K562 (cell line): ENCODE measurements around the gene CTDSPL.
A peak's percentile ranks its signal among the peaks of the same experiment; 100 is the strongest.

Experiments used
- CREM ChIP-seq: IDR thresholded peaks from 2 replicates; pipeline ENCODE4 v1.6.1; 2014; ENCODE audit warnings: antibody characterized with exemption, low read depth
- ELF4 ChIP-seq: fragments of 450-650 bp; formaldehyde crosslinking; IDR thresholded peaks from 2 replicates; pipeline ENCODE4 v1.4.0; 2022; ENCODE audit warnings: missing genetic modification characterization
- L3MBTL2 ChIP-seq: fragments of 450-650 bp; IDR thresholded peaks from 2 replicates; pipeline ENCODE4 v1.6.1; 2016; ENCODE audit warnings: mild to moderate bottlenecking, moderate library complexity
- POLR2AphosphoS2 ChIP-seq: IDR thresholded peaks from 2 replicates; pipeline ENCODE4 v1.6.1; 2012; ENCODE audit warnings: low read length, improper control_type of control experiment
- RAD21 ChIP-seq, 2 experiments: fragments of 250-450 bp in 1 of 2; fragments of 450-650 bp in 1 of 2; sonication (Bioruptor Pico) in 1 of 2; formaldehyde crosslinking in 1 of 2; IDR thresholded peaks in 1 of 2; conservative IDR thresholded peaks in 1 of 2; 2 replicates each; pipeline versions ENCODE4 v1.4.0 to v1.8.0; 2020 to 2022; ENCODE audit warnings: mild to moderate bottlenecking in 2 of 2, moderate library complexity in 1 of 2
- RBM34 ChIP-seq: fragments of 200-400 bp; formaldehyde crosslinking; IDR thresholded peaks from 2 replicates; pipeline ENCODE4 v1.6.1; 2018; ENCODE audit warnings: low read length, borderline replicate concordance; ENCODE audit not compliant: insufficient read depth
- TAF15 ChIP-seq: fragments of 200-400 bp; formaldehyde crosslinking; IDR thresholded peaks from 2 replicates; pipeline ENCODE4 v1.6.1; 2017; ENCODE audit warnings: mild to moderate bottlenecking, low read depth, low read length, moderate library complexity
- ZFP36 ChIP-seq: fragments of 150-350 bp; IDR thresholded peaks from 2 replicates; pipeline ENCODE4 v1.6.1; 2018; ENCODE audit warnings: low read length, low read depth; ENCODE audit not compliant: partially characterized antibody
- ZNF23 ChIP-seq: fragments of 250-450 bp; sonication (Bioruptor Pico); IDR thresholded peaks from 2 replicates; pipeline ENCODE4 v1.4.0; 2020; ENCODE audit warnings: mild to moderate bottlenecking
- TF ChIP-seq, protein P1 (sequence below), 2 experiments: fragments of 450-650 bp in 1 of 2; sonication (generic) in 1 of 2; formaldehyde crosslinking in 1 of 2; IDR thresholded peaks in 1 of 2; conservative IDR thresholded peaks in 1 of 2; 2 replicates each; pipeline versions ENCODE4 v1.6.1 to v1.8.1; 2016 to 2023; ENCODE audit warnings: mild to moderate bottlenecking in 2 of 2, moderate library complexity in 2 of 2, inconsistent platforms in 1 of 2, missing genetic modification reagents in 1 of 2

- TF ChIP-seq RAD21 (CRISPR knock-in tag; conservative IDR thresholded peaks at IDR 0.05 in 1 of 2, IDR thresholded peaks at IDR 0.05 in 1 of 2) (peak in 1 of 2 experiments; percentile 44; a peak in 1 of 4 replicates), L3MBTL2 (no peak), TAF15 (no peak), ZFP36 (no peak), RBM34 (no peak), ELF4 (no peak), ZNF23 (no peak), POLR2AphosphoS2 (no peak), CREM (no peak)
- TF ChIP-seq, protein P1, sequence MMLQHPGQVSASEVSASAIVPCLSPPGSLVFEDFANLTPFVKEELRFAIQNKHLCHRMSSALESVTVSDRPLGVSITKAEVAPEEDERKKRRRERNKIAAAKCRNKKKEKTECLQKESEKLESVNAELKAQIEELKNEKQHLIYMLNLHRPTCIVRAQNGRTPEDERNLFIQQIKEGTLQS (IDR thresholded peaks at IDR 0.05), result no peak
- TF ChIP-seq, protein P1 (CRISPR knock-in tag; conservative IDR thresholded peaks at IDR 0.05), result no peak
These were observed 47.1 kb upstream of the CTDSPL start for GRCh38 chr3:37814547-37814946.
